Activated CD4-positive, alpha-beta T cell treated with anti-CD3 and anti-CD28 coated beads, Interleukin-2, amount 50 U/mL, for 16 hours (primary cell): ENCODE data around the gene CCDC170.
"Not testable (repeated sequence)": the region's sequence is repeated elsewhere in the genome, so short reads cannot be mapped to it uniquely, and the experiment has no call there.

Experiments
- DNase-seq: peaks from one replicate; pipeline ENCODE4 v3.0.0-alpha.2; 2020

The CCDC170 gene

DNA sequence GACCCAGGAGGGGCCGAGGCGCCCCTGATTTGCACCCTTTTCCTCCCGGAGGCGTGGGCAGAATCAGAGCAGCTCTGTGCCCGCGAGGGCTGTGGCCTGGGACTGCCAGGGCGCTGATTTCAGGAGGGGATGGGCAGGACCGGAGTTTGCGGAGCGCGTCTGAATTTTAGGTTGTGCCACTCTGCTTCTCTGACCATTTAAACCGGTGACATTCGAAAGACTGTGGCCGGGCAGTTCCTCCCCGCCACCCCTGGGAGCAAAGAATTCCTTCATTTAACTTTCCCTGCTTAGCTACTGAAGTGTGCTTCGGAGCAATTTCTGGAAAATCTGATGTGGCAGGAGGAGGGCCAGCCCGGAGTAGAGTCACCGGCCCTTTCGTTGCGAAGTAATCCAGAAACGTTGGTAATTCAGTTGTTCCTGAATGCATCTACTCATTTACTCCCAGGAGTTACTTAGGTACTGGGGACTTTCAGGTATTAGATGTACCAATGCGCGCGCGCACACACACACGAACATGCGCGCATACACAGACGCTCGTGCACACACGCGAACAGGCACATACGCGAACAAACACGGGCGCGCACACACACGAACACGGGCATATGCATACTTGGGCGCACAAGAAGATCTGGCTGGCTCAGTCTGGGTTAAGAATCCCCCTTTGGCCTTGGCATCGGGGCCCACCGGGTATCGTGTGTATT is 568 bp downstream of the CCDC170 start:
- peak; percentile 32 for DNase-seq

DNA sequence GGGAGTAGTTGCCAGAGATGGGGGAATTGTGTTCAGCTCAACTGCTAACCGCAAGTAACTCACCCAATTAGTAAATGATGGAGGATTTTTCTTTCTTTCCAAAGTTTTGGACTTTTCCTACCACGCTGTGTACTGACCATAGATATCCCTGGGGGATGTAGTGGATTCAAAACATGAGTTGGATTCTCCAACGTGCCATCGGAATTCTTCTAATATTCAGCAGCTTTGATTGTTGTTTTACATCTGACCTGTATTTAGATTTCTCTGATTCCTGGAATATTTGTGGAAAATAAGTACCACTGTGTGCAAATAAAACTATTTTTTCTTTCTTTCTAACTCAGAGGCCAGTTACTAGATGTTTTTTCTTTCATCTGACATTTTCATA is 1.1 kb downstream of the CCDC170 start:
- no peak for DNase-seq

GRCh38 chr6:151495380-151495779 is 1.6 kb downstream of the CCDC170 start:
- DNase-seq = no peak

GRCh38 chr6:151497905-151498304 is 4.1 kb downstream of the CCDC170 start:
- no peak for DNase-seq

GRCh38 chr6:151498327-151498726 is 4.5 kb downstream of the CCDC170 start:
- peak; percentile 58 for DNase-seq

GRCh38 chr6:151499551-151499950 is 5.7 kb downstream of the CCDC170 start:
- DNase-seq = no peak

DNA sequence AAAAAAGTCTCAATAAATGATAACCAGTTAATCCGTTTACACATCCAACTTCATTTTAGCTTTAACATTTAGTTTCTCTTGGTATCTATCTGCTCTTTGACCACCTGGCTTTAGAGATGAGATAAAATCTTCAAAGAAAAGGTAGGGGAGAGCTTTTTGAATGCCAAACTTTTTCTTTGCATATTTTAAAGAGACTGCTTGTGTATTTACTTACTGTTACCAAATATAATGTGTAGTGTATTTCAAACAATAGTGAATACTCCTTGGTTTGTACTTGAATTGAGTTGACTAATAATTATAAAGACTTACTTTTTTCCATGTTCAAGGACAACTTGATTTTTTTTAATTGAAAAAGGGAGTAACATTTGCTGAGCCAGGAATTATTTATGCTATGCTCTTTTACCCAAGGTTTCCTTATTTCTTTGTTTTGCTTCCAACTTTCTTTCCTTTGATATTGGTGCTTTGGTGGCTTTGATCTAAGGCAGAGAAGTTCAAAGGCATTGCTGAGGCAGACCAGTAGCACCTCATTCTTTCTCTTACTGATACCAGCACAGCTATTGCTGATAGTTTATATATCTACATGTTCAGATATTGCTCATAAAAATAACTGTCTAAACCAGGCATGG is 7.8 kb downstream of the CCDC170 start:
- no peak for DNase-seq

GRCh38 chr6:151502499-151502898 is 8.7 kb downstream of the CCDC170 start:
- DNase-seq = no peak

DNA sequence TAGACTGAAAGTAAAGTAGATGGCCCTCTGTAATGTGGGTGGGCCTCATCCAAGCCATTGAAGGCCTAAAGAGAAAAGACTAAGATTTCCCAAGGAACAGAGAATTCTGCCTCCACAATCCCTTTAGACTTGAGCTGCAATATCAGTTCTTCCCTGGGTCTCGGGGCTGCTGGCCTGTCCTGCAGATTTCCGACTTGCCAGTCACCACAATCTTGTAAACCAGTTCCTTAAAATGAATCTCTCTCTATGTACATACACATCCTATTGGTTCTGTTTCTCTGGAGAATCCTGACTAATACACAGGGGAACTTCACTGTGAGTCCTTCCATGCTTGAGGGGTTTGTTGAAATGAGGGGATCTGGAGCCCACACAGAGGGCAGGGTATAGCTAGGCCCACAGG is 12.9 kb downstream of the CCDC170 start:
- no peak for DNase-seq

GRCh38 chr6:151509048-151509447 is 15.2 kb downstream of the CCDC170 start:
- DNase-seq = no peak

DNA sequence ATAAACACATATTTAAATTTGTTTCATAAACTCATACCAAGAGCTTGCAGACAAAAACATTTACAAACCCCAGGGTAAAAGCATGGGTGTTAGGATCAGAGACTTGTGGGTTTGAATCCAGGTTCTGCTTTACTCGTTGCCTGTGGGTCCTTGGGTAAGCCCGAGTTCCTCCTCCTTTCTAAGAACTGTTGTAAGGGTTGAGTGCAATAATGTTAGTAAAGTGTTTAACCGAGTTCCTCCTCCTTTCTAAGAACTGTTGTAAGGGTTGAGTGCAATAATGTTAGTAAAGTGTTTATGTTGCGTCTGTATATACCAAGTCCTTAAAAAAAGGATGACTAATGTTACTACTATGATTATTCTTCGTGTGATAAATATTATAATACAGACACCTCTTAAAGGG is 18.7 kb downstream of the CCDC170 start:
- DNase-seq = no peak

DNA sequence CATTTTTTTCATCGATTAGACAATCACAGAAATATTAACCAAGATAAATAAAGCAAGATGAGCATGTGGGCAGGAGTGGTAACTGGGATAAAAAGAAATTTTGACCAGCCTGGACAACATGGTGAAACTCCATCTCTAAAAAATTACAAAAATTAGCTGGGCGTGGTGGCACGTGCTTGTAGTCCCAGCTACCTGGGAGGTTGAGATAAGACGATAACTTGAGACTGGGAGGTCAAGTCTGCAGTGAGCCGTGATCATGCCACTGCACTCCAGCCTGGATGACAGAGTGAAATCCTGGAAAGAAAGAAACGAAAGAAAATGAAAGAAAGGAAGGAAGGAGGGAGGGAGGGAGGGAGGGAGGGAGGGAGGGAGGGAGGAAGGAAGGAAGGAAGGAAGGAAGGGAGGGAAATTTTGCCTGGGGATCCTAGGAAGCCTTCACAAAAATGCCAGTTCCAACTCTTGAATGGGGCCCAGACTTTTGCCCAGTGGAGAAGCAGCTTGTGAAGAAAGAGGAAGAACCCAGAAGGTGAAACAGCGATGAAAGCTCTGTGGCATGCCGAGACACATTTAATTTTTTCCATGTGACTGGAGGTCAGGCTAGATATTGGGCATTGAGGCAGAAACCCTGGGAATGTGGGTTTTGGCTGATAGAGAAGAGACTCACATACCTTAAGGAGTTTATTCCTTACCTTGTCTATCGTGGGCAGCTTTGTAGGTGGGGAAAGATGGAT is 20.3 kb downstream of the CCDC170 start:
- DNase-seq = no peak

DNA sequence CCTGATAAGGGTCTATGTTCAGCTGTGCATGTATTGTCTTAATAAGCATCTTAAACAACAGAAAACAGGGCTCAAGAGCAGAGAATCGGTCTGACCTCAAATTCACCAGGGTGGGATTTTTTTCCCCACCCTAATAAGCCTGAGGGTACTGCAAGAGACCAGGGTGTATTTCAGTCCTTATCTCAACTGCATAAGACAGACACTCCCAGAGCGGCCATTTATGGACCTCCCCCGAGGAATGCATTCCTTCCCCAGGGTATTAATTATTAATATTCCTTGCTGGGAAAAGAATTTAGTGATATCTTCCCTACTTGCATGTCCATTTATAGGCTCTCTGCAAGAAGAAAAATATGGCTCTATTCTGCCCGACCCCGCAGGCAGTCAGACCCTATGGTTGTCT is 25.2 kb downstream of the CCDC170 start:
- not testable (repeated sequence) for DNase-seq

DNA sequence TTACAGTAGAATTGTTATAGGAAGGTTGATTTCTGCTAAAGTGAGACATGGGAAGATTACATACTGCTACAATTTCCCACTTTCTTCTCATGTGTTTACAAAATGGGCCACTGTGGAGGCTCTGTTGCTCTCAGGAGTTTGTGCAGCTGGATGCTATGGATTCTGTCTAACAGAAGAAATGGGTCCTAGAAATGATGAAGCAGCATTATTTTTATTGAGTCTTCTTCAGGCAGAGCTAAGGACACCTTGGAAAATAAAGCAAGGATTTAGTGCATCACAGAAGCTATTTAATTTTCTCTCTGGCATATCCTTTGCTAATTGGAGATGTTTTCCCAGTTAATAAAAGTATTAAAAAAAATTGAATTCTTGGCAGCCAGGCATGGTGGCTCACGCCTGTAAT is 29.2 kb downstream of the CCDC170 start:
- no peak for DNase-seq

GRCh38 chr6:151524059-151524458 is 30.2 kb downstream of the CCDC170 start:
- no peak for DNase-seq

DNA sequence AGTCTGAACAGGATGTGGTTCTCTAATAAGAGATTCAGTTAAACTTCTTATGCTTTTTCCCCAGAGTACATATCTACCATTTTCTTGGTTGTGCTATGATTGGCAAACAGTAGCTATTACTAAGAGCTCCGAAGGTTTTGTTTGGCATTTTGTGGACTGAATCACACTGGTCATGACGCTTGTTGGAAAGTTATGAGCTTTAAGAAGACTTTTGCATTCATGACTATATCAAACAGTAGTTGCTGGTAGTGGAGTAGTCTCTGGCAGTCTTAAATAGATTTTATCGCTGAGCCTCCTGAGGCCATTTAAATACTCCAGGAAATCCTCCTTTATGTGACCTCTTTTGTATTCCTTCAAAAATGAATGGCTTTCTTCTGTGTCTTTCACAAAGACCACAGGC is 40.8 kb downstream of the CCDC170 start:
- no peak for DNase-seq

DNA sequence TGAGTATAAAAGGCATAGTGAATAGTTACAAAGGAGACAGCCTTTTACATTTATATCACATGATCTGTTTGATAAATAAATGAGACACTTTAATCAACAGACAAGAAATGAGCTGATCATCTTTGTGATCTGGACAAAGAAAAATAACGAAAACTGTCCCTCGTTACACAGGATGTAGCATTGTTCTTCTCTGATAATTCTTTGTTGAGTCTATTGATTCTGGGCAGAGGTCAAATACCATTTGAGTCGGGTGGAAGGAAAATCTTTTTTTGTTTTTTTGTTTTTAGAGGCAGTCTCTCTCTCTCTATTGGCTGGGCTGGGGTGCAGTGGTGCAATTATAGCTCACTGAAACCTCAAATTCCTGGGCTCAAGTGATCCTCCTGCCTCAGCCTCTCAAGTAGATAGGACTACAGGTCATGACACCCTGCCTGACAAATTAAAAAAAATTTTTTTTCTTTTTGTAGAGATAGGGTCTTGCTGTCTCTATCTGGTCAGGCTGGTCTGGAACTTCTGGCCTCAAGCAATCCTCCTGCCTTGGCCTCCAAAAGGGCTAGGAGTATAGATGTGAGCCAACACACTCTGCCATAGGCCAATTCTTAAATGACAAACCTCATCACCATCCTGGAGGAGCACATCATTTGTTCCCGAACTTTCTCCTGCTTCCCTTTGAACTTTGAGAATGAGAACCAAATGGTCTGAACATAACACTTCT is 41.8 kb downstream of the CCDC170 start:
- no peak for DNase-seq

DNA sequence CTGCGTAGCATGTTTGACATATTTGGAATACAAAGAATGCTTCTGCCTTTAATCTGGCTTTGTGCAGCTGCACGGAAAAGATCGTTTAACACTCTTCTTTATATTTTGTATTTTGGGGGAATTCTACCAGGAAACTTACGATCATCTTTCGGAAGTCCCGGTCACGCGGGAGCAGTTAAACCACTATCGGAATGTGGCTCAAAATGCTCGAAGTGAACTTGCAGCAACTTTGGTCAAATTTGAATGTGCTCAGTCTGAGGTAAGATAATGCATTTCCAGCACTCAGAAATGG is 42.3 kb downstream of the CCDC170 start:
- DNase-seq = no peak

- no peak for DNase-seq
These were observed 43.7 kb downstream of the CCDC170 start for GRCh38 chr6:151537556-151537955.

- DNase-seq = no peak
These were observed 45.9 kb downstream of the CCDC170 start for GRCh38 chr6:151539506-151540268.

DNA sequence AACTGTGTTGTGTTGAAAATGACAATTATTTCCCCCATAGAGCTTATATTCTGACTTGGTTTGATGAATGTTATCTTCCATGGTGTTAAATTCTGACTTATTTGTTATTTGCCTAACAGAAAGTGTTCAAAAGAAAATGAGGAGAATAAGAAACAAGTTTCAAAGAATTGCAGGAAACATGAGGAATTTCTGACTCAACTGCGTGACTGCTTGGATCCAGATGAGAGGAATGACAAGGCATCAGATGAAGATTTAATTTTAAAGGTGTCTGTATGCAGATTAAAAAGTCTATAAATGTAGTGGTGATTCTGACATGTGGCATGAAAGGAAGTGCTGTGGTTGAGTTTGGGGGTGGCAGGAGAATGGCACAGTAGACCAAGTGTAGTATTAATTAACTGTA is 50.6 kb downstream of the CCDC170 start:
- no peak for DNase-seq

- DNase-seq = not testable (repeated sequence)
These were observed 51.1 kb downstream of the CCDC170 start for GRCh38 chr6:151544884-151545283.
